Measurements from ENCODE around the gene SLC16A9.
"Not testable (repeated sequence)": the region's sequence is repeated elsewhere in the genome, so short reads cannot be mapped to it uniquely, and the experiment has no call there.

The SLC16A9 gene

GRCh38 chr10:59672150-59672875 lies 37.3 kb downstream of the SLC16A9 start:
- DNase-seq = no peak

GRCh38 chr10:59670269-59670668 lies 39.4 kb downstream of the SLC16A9 start:
- DNase-seq = no peak

GRCh38 chr10:59668096-59668495 lies 41.6 kb downstream of the SLC16A9 start:
- DNase-seq = no peak

- no peak for DNase-seq
Measured at GRCh38 chr10:59666310-59666709, 43.3 kb downstream of the SLC16A9 start.

GRCh38 chr10:59663213-59663612 lies 46.4 kb downstream of the SLC16A9 start:
- DNase-seq = not testable (repeated sequence)

- no peak for DNase-seq
Measured at GRCh38 chr10:59657724-59658123, 51.9 kb downstream of the SLC16A9 start.

GRCh38 chr10:59655309-59655708 lies 54.3 kb downstream of the SLC16A9 start:
- DNase-seq = no peak

- no peak for DNase-seq
Measured at GRCh38 chr10:59654007-59654406, 55.6 kb downstream of the SLC16A9 start.

GRCh38 chr10:59651902-59652301 lies 57.7 kb downstream of the SLC16A9 start:
- DNase-seq = no peak

- no peak for DNase-seq
Measured at GRCh38 chr10:59649606-59650346, 59.9 kb downstream of the SLC16A9 start.

GRCh38 chr10:59648711-59649201 lies 60.9 kb downstream of the SLC16A9 start:
- DNase-seq = no peak

GRCh38 chr10:59644841-59645240 lies 64.8 kb downstream of the SLC16A9 start:
- no peak for DNase-seq

- DNase-seq = not testable (repeated sequence)
Measured at GRCh38 chr10:59641688-59642087, 68.0 kb downstream of the SLC16A9 start.

GRCh38 chr10:59635502-59636290 lies 74.0 kb downstream of the SLC16A9 start:
- DNase-seq = no peak

GRCh38 chr10:59634102-59634501 lies 75.5 kb downstream of the SLC16A9 start:
- no peak for DNase-seq

GRCh38 chr10:59633063-59633462 lies 76.6 kb downstream of the SLC16A9 start:
- DNase-seq = no peak

- no peak for DNase-seq
Measured at GRCh38 chr10:59631882-59632807, 77.5 kb downstream of the SLC16A9 start.

- DNase-seq = no peak
Measured at GRCh38 chr10:59631237-59631636, 78.4 kb downstream of the SLC16A9 start.

- no peak for DNase-seq
Measured at GRCh38 chr10:59628965-59629364, 80.7 kb downstream of the SLC16A9 start.

GRCh38 chr10:59628456-59628855 lies 81.2 kb downstream of the SLC16A9 start:
- no peak for DNase-seq

GRCh38 chr10:59627366-59628018 lies 82.2 kb downstream of the SLC16A9 start:
- no peak for DNase-seq

GRCh38 chr10:59626523-59626869 lies 83.2 kb downstream of the SLC16A9 start:
- no peak for DNase-seq

Data from activated T-cell treated with anti-CD3 and anti-CD28 coated beads, Interleukin-2, amount 50 U/mL, for 1 hour (primary cell).